SK-N-MC (cell line): ENCODE results near the gene ROMO1.

ENCODE experiments used
- EZH2 ChIP-seq: fragments of 200-600 bp; sonication (generic); IDR thresholded peaks from one replicate; pipeline ENCODE4 v1.6.1; 2017; ENCODE audit warnings: antibody characterized with exemption
- FOXP2 ChIP-seq: optimal IDR thresholded peaks from 2 replicates; pipeline ENCODE3; 2011; ENCODE audit warnings: mild to moderate bottlenecking, moderate library complexity; ENCODE audit not compliant: insufficient read depth; ENCODE audit errors: extremely low read length, control extremely low read depth
- POLR2AphosphoS5 ChIP-seq: IDR thresholded peaks from 2 replicates; pipeline ENCODE4 v1.6.1; 2012; ENCODE audit warnings: mild to moderate bottlenecking, low read depth, low read length, borderline replicate concordance

DNA sequence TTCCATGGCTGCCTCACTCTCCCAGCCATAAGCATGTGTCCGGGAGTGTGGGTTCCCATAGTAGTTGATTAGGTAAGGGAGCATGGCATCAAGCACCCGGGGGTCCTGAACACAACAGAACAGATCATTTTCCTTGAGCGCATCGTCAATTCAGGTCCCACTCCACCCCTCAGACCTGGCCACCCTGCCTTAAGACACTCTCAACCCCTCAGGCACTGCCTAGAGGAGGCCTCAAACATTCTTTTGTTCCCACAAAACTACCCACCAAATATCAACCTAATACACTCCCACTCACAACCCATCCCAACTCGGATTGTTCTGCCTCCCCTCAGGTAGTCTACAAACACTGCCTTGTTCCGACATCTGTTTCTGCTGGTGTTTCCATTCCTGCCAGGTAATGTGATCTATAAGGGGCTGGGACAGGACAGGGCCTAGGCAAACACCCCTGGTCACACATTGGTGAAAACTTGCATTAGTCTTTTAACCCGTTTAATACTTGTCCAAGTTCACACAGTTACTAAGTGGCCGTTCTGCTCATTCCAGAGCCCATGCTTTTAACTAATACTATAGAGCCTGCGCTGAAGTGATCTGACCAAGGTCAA is 1.4 kb upstream of the ROMO1 start:
- TF ChIP-seq POLR2AphosphoS5 = no peak
- no peak for TF ChIP-seq FOXP2
- no peak for TF ChIP-seq EZH2
